ENCODE data around the gene PSMD9.

Gene PSMD9

GRCh38 chr12:121955258-121956237 lies 67.0 kb downstream of the PSMD9 start:
- DNase-seq (ENCODE audit: low read depth in 2 of 2): no peak

- DNase-seq (ENCODE audit: low read depth in 2 of 2): no peak
These were observed 69.4 kb downstream of the PSMD9 start for GRCh38 chr12:121957861-121958515.

- DNase-seq (ENCODE audit: low read depth in 2 of 2): no peak
These were observed 70.1 kb downstream of the PSMD9 start for GRCh38 chr12:121958541-121959240.

DNA sequence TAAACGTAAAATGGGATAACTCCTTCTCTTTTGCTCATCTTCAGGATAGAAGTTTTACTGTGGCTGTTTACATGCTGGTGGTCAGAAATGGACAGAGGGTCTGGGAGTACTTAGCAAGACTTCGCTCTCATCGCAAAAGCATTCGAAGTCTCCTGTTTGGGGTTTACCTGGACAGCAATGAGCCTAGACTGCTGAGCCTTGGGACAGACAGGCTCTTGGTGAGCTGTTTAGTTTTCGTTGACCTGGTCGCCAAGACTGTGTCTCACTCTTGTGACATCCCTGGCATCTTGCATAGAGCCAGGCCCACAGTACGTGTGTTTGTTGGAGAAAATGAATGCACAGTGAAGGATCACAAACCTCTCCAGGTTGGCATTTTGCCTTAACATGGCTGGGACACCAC lies 72.0 kb downstream of the PSMD9 start:
- DNase-seq (ENCODE audit: low read depth in 2 of 2): no peak

GRCh38 chr12:121961195-121961879 lies 72.7 kb downstream of the PSMD9 start:
- DNase-seq (ENCODE audit: low read depth in 2 of 2): no peak

DNA sequence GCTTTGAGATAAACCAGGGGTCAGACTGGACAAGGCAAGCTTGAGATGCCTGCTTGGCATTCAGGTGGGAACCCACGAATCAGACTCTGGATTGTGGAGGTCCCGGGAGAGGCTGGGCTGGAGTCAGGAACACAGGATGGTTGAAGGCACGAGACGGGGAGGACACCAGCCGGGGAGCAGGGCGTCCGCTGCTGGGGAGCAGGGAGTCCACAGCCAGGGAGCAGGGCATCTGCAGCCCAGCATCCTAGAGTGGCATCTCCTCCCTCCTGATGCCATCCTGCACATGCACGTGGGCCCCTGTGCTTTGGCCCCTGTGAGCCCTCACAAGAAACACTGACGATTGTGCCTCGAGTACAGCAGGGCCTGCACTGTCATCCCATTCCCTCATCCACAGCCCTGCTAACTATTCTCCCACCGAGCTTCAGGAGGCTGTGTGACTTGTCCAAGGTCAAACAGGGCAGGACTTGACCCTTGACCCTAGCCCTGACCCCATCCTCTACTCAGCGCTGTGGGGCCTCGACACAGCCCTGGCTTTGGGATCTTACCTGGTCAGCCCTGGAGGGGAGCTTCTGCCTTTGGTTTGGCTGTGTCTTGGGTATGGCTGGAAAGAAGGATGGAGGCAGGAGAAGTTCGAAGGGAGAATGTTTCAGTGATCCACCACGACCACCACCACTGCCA lies 74.9 kb downstream of the PSMD9 start:
- no peak for DNase-seq (ENCODE audit: low read depth in 2 of 2)

- peak; percentile 64 to 66 for DNase-seq (ENCODE audit: low read depth in 2 of 2)
These were observed 76.4 kb downstream of the PSMD9 start for GRCh38 chr12:121964813-121965643.

DNA sequence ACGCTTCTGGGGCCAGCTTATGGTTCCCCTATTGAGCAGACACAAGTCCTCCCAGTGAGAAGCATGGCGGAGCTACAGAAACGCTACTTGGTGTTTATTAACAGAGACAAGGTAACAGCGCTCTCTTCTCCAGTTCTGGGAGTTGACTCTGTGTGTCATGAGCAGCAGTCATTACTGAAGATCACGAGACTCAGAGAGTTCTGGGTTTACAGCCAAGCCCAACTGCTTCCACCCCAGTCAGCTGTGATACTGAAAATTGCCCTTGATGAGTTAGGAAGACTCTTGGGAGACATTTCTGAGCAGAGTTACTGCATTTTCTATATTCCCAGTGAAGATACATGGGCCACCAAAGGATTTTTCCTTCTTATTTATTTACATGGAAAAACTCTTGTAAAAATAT lies 78.4 kb downstream of the PSMD9 start:
- no peak for DNase-seq (ENCODE audit: low read depth in 2 of 2)
